SU-DHL-6 (cell line): ENCODE data around the gene NOL8.

ENCODE experiments used
- H2AFZ ChIP-seq: fragments of 200-600 bp; sonication (generic); 2 replicates; pipeline ENCODE4 v1.6.1; 2014; ENCODE audit warnings: low read depth, mild to moderate bottlenecking, moderate library complexity, mixed read lengths, antibody characterized with exemption, low read length; ENCODE audit not compliant: severe bottlenecking
- H3F3A ChIP-seq: fragments of 200-600 bp; shearing (Covaris generic); 2 replicates; pipeline ENCODE4 v1.6.0; 2016; ENCODE audit warnings: antibody characterized with exemption, mild to moderate bottlenecking; ENCODE audit not compliant: insufficient read depth
- H3K27ac ChIP-seq: fragments of 200-600 bp; sonication (generic); 2 replicates; pipeline ENCODE4 v1.5.1; 2016; ENCODE audit warnings: low read depth, mild to moderate bottlenecking, low read length, moderate library complexity, mixed read lengths
- H3K27me3 ChIP-seq: fragments of 200-600 bp; sonication (generic), shearing (Covaris generic); 2 replicates; pipeline ENCODE4 v1.6.0; 2014; ENCODE audit warnings: mild to moderate bottlenecking, low read length
- H3K36me3 ChIP-seq: fragments of 200-600 bp; sonication (generic); 2 replicates; pipeline ENCODE4 v1.6.1; 2014; ENCODE audit warnings: mild to moderate bottlenecking, low read length, mixed read lengths
- H3K4me2 ChIP-seq: fragments of 300-600, 200-600 bp; shearing (Covaris generic), sonication (generic); 2 replicates; pipeline ENCODE4 v1.6.0; 2014; ENCODE audit warnings: low read length, low read depth, mild to moderate bottlenecking; ENCODE audit not compliant: poor library complexity, severe bottlenecking
- H3K4me3 ChIP-seq: fragments of 200-600 bp; sonication (generic); 2 replicates; pipeline ENCODE4 v1.5.1; 2014; ENCODE audit warnings: antibody characterized with exemption, low read length, mild to moderate bottlenecking, mixed read lengths; ENCODE audit not compliant: insufficient read depth, poor library complexity, severe bottlenecking
- H3K79me2 ChIP-seq: fragments of 200-600 bp; sonication (generic); 2 replicates; pipeline ENCODE4 v1.6.1; 2014; ENCODE audit warnings: mild to moderate bottlenecking, low read length, moderate library complexity; ENCODE audit not compliant: insufficient read depth
- H3K9ac ChIP-seq: fragments of 200-600 bp; sonication (generic); 2 replicates; pipeline ENCODE4 v1.7.0; 2014; ENCODE audit warnings: mild to moderate bottlenecking, low read length
- H3K9me2 ChIP-seq: fragments of 200-600 bp; sonication (generic); replicated peaks from 2 replicates; pipeline ENCODE4 v1.6.1; 2014; ENCODE audit warnings: low read length; ENCODE audit not compliant: insufficient read depth
- H3K9me3 ChIP-seq: fragments of 200-600 bp; sonication (generic); 2 replicates; pipeline ENCODE4 v1.6.1; 2014; ENCODE audit warnings: low read length, mixed read lengths; ENCODE audit not compliant: insufficient read depth
- H4K20me1 ChIP-seq: fragments of 200-600 bp; sonication (generic); 2 replicates; pipeline ENCODE4 v1.6.1; 2014; ENCODE audit warnings: low read depth, mild to moderate bottlenecking, antibody characterized with exemption, low read length, moderate library complexity, mixed read lengths
- CTCF ChIP-seq: fragments of 200-600 bp; sonication (generic); IDR thresholded peaks from one replicate; pipeline ENCODE4 v1.5.1; 2017; ENCODE audit warnings: antibody characterized with exemption, mild to moderate bottlenecking, low read length, moderate library complexity; ENCODE audit not compliant: insufficient read depth, poor library complexity, severe bottlenecking
- EZH2phosphoT487 ChIP-seq: fragments of 200-600 bp; sonication (generic), shearing (Covaris generic); conservative IDR thresholded peaks from 2 replicates; pipeline ENCODE4 v1.6.1; 2018; ENCODE audit warnings: mild to moderate bottlenecking, antibody characterized with exemption, low read length, moderate library complexity, mixed read lengths

Gene NOL8

DNA sequence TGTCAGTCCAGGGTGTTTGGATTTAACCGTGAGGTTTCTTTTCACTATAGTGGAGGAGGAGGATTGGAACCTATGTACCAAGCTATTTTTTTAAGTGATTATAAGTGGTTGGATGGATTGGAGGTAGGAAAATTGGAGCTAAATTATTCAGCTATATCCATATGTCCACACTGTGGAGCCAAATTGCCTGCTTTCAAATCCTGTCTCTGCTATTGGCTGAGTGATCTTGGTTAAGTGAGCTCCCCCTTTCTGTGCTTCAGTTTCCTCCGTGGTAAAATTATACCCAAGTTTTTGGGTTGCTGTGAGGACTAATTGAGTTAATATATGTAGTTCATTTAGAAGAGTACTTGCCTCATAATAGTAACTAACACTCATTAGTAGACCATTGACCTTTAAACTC, 3.1 kb upstream of the NOL8 start:
- H3K4me2 ChIP-seq, result peak overlapping the region; percentile 95
- peaks cover 16% of the 10 kb centered on the region for H3K36me3 ChIP-seq
- H4K20me1 ChIP-seq, result no peaks in the 10 kb centered on the region
- no peak overlapping the region for H2AFZ ChIP-seq
- H3K4me3 ChIP-seq, result no peak overlapping the region
- H3K79me2 ChIP-seq, result peaks cover 69% of the 10 kb centered on the region
- H3K9me3 ChIP-seq, result no peaks in the 10 kb centered on the region
- 0 out of 2 replicates have a peak overlapping the region, but pooled peaks have one; percentile 2 for H3K9ac ChIP-seq
- no peak overlapping the region for H3K27ac ChIP-seq
- no peaks in the 10 kb centered on the region for H3K27me3 ChIP-seq
- no peaks in the 10 kb centered on the region for H3K9me2 ChIP-seq
- TF ChIP-seq CTCF (no peak), EZH2phosphoT487 (no peak)
- no peaks in the 10 kb centered on the region for H3F3A ChIP-seq

GRCh38 chr9:92327283-92327850, 2.2 kb upstream of the NOL8 start:
- no peak overlapping the region for H2AFZ ChIP-seq
- peak overlapping the region; percentile 84 for H3K9ac ChIP-seq
- no peaks in the 10 kb centered on the region for H3K9me3 ChIP-seq
- H3K9me2 ChIP-seq, result no peaks in the 10 kb centered on the region
- TF ChIP-seq CTCF (no peak), EZH2phosphoT487 (no peak)
- H3K79me2 ChIP-seq, result peaks cover 71% of the 10 kb centered on the region
- H3K27ac ChIP-seq, result no peak overlapping the region
- H3K4me2 ChIP-seq, result peak overlapping the region; percentile 95
- H3F3A ChIP-seq, result no peaks in the 10 kb centered on the region
- no peaks in the 10 kb centered on the region for H3K27me3 ChIP-seq
- H3K36me3 ChIP-seq, result peaks cover 16% of the 10 kb centered on the region; the same call in 1 of the 2 replicates
- peak overlapping the region; percentile 92 for H3K4me3 ChIP-seq
- no peaks in the 10 kb centered on the region for H4K20me1 ChIP-seq

DNA sequence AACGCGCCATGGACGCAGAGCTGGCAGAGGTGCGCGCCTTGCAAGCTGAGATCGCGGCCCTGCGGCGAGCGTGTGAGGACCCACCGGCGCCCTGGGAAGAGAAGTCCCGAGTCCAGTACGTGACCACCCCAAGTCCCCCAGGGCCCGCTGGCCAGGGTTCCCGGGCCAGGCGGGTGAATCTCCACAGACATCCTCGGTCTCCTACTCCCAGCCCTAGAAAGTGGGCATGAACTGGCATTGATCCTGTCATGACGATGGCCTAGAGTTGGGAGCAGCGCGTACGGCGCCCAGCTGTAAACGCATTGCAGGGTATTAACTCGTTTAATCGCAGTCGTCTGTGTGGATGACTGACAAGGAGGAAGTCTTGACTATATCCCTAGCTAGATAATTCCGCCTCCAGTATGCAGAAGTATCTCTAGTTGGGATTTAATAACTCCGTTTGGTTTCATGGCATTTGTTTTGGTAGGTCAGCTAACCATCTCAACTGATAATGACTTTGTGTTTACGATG, 896 bp upstream of the NOL8 start:
- Histone ChIP-seq H3K27me3 (no peaks in the 10 kb centered on the region), H3K9ac (peak overlapping the region; percentile 84), H3K36me3 (peaks cover 18% of the 10 kb centered on the region; the same call in 1 of the 2 replicates), H4K20me1 (no peaks in the 10 kb centered on the region), H3F3A (no peaks in the 10 kb centered on the region), H2AFZ (peak overlapping the region; percentile 96), H3K4me3 (peak overlapping the region; percentile 92), H3K4me2 (peak overlapping the region; percentile 95), H3K9me3 (no peaks in the 10 kb centered on the region), H3K79me2 (peaks cover 70% of the 10 kb centered on the region), H3K27ac (peak overlapping the region; percentile 77), H3K9me2 (no peaks in the 10 kb centered on the region)
- TF ChIP-seq CTCF, result no peak
- no peak for TF ChIP-seq EZH2phosphoT487
